ENCODE results near the gene BTBD18.

DNA sequence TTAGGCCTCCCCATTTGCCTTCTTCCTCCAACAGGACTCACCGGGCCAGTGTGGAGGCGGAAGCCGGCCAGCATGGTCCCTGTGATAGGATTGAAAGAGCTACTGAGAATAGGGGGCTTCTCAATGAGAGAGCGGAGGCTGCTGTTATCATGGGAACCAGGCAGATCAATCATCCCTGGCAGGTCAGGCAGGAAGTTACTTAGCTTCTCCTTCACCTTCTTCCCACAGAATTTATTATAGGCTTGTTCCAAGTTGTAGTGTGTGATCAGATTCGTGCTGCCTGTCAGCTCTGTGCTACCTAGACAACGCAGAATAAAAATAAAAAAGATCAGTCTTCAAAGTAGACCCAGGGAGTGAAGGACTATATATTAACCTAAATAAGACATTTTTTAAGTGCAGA is 46.7 kb downstream of the BTBD18 start:
- TF ChIP-seq, protein P1, sequence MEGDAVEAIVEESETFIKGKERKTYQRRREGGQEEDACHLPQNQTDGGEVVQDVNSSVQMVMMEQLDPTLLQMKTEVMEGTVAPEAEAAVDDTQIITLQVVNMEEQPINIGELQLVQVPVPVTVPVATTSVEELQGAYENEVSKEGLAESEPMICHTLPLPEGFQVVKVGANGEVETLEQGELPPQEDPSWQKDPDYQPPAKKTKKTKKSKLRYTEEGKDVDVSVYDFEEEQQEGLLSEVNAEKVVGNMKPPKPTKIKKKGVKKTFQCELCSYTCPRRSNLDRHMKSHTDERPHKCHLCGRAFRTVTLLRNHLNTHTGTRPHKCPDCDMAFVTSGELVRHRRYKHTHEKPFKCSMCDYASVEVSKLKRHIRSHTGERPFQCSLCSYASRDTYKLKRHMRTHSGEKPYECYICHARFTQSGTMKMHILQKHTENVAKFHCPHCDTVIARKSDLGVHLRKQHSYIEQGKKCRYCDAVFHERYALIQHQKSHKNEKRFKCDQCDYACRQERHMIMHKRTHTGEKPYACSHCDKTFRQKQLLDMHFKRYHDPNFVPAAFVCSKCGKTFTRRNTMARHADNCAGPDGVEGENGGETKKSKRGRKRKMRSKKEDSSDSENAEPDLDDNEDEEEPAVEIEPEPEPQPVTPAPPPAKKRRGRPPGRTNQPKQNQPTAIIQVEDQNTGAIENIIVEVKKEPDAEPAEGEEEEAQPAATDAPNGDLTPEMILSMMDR (optimal IDR thresholded peaks at IDR 0.05 in 1 of 3, IDR thresholded peaks at IDR 0.05 in 1 of 3, conservative IDR thresholded peaks at IDR 0.05 in 1 of 3; ENCODE audit: extremely low read depth in 1 of 3, insufficient read depth in 2 of 3, low read length in 3 of 3): no peak
- TF ChIP-seq EZH2 (IDR thresholded peaks at IDR 0.05; ENCODE audit: low read length): no peak

All from keratinocyte (primary cell).